NB4 (cell line): ENCODE results near the gene SMC3.
A peak's percentile ranks its signal among the peaks of the same experiment; 100 is the strongest.

ENCODE experiments used
- DNase-seq: peaks from one replicate; pipeline ENCODE4 v3.0.0; 2010; ENCODE audit warnings: low read depth
- H3K4me3 ChIP-seq: one replicate; pipeline ENCODE4 v1.5.1; 2011; ENCODE audit warnings: mild to moderate bottlenecking, low read depth, low read length, moderate library complexity
- MYC ChIP-seq: IDR thresholded peaks from 2 replicates; pipeline ENCODE4 v1.6.1; 2011; ENCODE audit warnings: low read depth, low read length
- POLR2A ChIP-seq: IDR thresholded peaks from 2 replicates; pipeline ENCODE4 v1.6.1; 2011; ENCODE audit warnings: mild to moderate bottlenecking; ENCODE audit not compliant: insufficient read length; ENCODE audit errors: extremely low read depth
- TF ChIP-seq, protein P1 (sequence below): IDR thresholded peaks from one replicate; pipeline ENCODE4 v1.5.1; 2012; ENCODE audit warnings: low read depth, low read length
- TF ChIP-seq, protein P2 (sequence below): IDR thresholded peaks from 2 replicates; pipeline ENCODE4 v1.6.1; 2011; ENCODE audit warnings: low read depth, low read length

Gene SMC3

DNA sequence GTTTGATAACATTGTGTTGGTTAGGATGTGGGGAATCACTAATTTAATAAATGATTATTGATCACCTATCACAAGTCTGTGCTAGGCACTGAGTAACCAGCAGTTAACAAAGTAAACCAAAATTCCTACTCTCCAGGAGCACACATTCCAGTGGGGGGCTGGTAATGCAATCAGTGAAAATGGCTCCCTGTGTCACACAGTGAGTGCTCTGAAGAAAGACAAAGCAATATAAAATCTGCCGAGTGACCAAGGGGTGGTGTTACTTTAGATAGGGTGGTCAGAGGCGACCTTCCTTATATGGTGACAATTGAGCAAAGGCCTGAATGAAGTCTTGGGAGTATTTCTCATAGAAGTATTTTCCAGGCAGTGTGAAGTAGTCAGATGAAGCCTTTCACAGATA lies 13.6 kb upstream of the SMC3 start:
- TF ChIP-seq MYC, result no peak
- TF ChIP-seq POLR2A, result no peak
- TF ChIP-seq, protein P1, sequence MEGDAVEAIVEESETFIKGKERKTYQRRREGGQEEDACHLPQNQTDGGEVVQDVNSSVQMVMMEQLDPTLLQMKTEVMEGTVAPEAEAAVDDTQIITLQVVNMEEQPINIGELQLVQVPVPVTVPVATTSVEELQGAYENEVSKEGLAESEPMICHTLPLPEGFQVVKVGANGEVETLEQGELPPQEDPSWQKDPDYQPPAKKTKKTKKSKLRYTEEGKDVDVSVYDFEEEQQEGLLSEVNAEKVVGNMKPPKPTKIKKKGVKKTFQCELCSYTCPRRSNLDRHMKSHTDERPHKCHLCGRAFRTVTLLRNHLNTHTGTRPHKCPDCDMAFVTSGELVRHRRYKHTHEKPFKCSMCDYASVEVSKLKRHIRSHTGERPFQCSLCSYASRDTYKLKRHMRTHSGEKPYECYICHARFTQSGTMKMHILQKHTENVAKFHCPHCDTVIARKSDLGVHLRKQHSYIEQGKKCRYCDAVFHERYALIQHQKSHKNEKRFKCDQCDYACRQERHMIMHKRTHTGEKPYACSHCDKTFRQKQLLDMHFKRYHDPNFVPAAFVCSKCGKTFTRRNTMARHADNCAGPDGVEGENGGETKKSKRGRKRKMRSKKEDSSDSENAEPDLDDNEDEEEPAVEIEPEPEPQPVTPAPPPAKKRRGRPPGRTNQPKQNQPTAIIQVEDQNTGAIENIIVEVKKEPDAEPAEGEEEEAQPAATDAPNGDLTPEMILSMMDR, result no peak
- TF ChIP-seq, protein P2, sequence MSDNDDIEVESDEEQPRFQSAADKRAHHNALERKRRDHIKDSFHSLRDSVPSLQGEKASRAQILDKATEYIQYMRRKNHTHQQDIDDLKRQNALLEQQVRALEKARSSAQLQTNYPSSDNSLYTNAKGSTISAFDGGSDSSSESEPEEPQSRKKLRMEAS, result no peak
- DNase-seq, result no peak
- H3K4me3 ChIP-seq, result no peak overlapping the region

DNA sequence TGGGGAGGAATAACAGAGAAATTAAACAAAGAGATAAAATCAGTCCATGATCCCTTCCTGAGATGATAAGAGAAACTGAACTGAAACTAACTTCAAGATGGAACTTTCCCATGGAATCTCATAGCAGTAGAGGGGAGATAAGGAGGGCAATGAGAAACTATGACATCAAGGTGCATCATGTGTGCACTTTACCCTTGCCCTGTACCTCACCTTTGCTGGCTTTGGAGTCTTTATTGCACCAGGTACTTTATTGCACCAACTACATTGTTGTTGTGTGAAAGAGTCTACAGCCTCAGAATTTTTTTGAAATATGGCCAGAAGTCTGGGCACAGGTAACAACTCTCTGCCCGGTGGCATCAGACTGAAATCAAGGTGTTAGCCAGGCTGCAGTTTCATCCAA lies 11.2 kb upstream of the SMC3 start:
- no peak for TF ChIP-seq POLR2A
- TF ChIP-seq, protein P1, result no peak
- no peak for TF ChIP-seq MYC
- TF ChIP-seq, protein P2, result no peak
- no peak for DNase-seq
- H3K4me3 ChIP-seq, result no peak overlapping the region

DNA sequence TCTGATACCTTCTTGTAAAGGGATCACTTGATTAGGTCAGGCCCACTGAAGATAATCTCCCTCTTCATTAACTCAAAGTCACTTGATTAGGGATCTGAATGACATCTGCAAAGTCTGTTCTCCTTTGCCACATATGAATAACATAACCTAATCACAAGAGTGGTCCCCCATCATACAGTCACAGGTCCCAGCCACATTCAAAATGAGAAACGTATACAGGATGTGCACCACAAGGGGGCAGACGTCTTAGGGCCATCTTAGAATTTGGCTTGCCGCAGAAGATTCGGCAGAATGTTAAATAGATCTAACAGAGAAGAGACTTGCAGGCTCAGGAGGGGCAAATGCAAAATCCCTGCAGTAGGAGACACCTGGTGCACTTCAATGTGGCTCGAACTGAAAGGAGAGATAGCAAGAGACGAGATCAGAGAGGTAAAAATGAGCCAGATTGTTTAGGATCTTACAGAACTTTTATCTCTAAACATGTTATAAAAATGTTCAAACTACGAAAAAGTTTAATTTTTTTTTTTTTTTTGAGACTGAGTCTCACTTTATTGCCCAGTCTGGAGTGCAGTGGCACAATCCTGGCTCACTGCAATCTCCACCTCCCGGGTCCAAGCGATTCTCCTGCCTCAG lies 10.4 kb upstream of the SMC3 start:
- TF ChIP-seq, protein P1, result peak; percentile 81
- no peak for TF ChIP-seq POLR2A
- H3K4me3 ChIP-seq, result no peak overlapping the region
- peak; percentile 77 for DNase-seq

DNA sequence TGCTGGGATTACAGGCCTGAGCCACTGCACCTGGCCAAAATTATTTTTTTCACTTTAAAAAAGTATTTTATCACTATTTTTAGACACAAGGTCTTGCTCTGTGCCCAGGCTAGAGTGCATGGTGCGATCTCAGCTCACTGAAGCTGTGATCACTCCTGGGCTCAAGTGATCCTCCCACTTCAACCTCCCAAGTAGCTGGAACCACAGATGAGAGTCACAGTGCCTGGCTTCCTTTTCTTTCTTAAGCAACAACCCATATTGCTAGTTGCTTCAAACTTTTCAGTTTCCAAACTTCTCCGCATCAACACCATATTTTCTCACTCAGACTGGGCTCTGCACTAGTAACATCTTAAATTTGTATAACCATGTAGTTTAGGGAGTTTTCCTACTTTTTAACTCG lies 9.5 kb upstream of the SMC3 start:
- DNase-seq, result peak; percentile 61
- no peak for TF ChIP-seq POLR2A
- TF ChIP-seq MYC, result no peak
- TF ChIP-seq, protein P1, result no peak
- TF ChIP-seq, protein P2, result no peak
- H3K4me3 ChIP-seq, result no peak overlapping the region

DNA sequence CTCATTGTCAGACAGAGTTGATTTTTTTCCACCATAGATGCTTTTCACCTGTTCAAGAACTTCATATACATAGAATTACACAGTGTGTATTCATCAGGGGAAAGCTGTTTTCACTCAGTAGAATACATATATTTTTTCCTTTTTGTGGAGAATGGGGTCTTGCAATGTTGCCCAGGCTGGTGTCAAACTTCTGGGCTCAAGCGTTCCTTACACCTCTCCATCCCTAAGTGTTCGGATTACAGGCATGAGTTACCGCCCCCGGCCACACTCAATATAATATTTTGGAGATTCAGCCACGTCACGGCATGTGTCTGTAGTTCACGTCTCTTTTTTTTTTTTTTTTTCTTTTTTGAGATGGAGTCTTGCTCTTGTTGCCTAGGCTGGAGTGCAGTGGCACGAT lies 7.5 kb upstream of the SMC3 start:
- no peak for TF ChIP-seq MYC
- TF ChIP-seq, protein P2, result no peak
- TF ChIP-seq POLR2A, result no peak
- TF ChIP-seq, protein P1, result no peak
- DNase-seq, result no peak
- H3K4me3 ChIP-seq, result no peak overlapping the region

DNA sequence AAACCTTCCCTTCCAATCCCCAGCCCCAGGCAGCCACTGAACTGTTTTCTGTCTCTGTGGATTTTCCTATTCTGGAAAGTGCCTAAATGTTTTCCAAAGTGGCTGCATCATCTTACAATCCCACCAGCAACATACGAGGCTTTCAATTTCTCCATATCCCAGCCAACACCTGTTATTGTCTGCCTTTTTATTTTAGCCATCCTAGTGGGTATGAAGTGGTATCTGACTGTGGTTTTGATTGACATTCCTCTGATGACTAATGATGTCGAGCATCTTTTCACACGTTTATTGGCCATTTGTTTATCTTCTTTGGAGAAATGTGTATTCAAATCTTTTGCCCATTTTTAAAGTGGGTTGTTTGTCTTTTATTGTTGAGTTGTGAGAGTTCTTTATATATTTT lies 6.2 kb upstream of the SMC3 start:
- no peak for DNase-seq
- TF ChIP-seq, protein P2, result no peak
- TF ChIP-seq POLR2A, result no peak
- TF ChIP-seq, protein P1, result no peak
- no peak for TF ChIP-seq MYC
- H3K4me3 ChIP-seq, result no peak overlapping the region
